K562 (cell line): ENCODE results near the gene ERP27. TPM values are rescaled to one million over a fixed set of nuclear protein-coding genes. Genes with fewer than 3 reads are reported as not detected.

Experiments
- CTCF ChIP-seq, 3 experiments: IDR thresholded peaks in 2 of 3; conservative IDR thresholded peaks in 1 of 3; 2 replicates each; pipeline ENCODE4 v1.5.1; 2011 to 2012; ENCODE audit warnings: low read length in 3 of 3, mild to moderate bottlenecking in 3 of 3, control low read depth in 2 of 3, improper control_type of control experiment in 1 of 3, inconsistent platforms in 1 of 3, low read depth in 1 of 3, mixed read lengths in 1 of 3, moderate library complexity in 1 of 3; ENCODE audit not compliant: insufficient read depth in 2 of 3
- ESRRB ChIP-seq: fragments of 250-450 bp; sonication (Bioruptor Pico); IDR thresholded peaks from 2 replicates; pipeline ENCODE4 v1.5.0; 2020; ENCODE audit warnings: mild to moderate bottlenecking, moderate library complexity, borderline replicate concordance
- ETV5 ChIP-seq: sonication (generic); formaldehyde crosslinking; IDR thresholded peaks from 2 replicates; pipeline ENCODE4 v1.4.0; 2020; ENCODE audit warnings: low read depth, mild to moderate bottlenecking, missing genetic modification reagents
- GTF2E2 ChIP-seq: fragments of 200-800 bp; sonication (Bioruptor generic); IDR thresholded peaks from 2 replicates; pipeline ENCODE4 v1.6.1; 2016; ENCODE audit warnings: missing genetic modification characterization, missing compliant biosample characterization
- HNRNPK ChIP-seq: fragments of 200-400 bp; formaldehyde crosslinking; IDR thresholded peaks from one replicate; pipeline ENCODE4 v1.6.1; 2018; ENCODE audit warnings: mild to moderate bottlenecking, low read depth, low read length; ENCODE audit not compliant: poor library complexity, severe bottlenecking
- HNRNPL ChIP-seq: fragments of 200-400 bp; formaldehyde crosslinking; IDR thresholded peaks from 2 replicates; pipeline ENCODE4 v1.6.1; 2017; ENCODE audit warnings: low read depth, mild to moderate bottlenecking, low read length
- LCOR ChIP-seq: sonication (generic); formaldehyde crosslinking; IDR thresholded peaks from 2 replicates; pipeline ENCODE4 v1.8.0; 2022; ENCODE audit warnings: mild to moderate bottlenecking, missing genetic modification reagents
- MBD1 ChIP-seq: fragments of 250-450 bp; sonication (Bioruptor Pico); IDR thresholded peaks from 2 replicates; pipeline ENCODE4 v1.8.0; 2022; ENCODE audit warnings: inconsistent platforms
- MBD2 ChIP-seq: sonication (generic); IDR thresholded peaks from 2 replicates; pipeline ENCODE4 v1.6.1; 2016; ENCODE audit warnings: low read depth, borderline replicate concordance
- NR1H2 ChIP-seq: sonication (generic); formaldehyde crosslinking; IDR thresholded peaks from 2 replicates; pipeline ENCODE4 v1.4.0; 2020; ENCODE audit warnings: mild to moderate bottlenecking, missing genetic modification reagents
- PKNOX1 ChIP-seq: fragments of 450-650 bp; IDR thresholded peaks from 2 replicates; pipeline ENCODE4 v1.6.1; 2016
- RBFOX2 ChIP-seq: fragments of 200-400 bp; formaldehyde crosslinking; IDR thresholded peaks from 2 replicates; pipeline ENCODE4 v1.6.1; 2017; ENCODE audit warnings: low read depth, mild to moderate bottlenecking, low read length, moderate library complexity
- RNF219 ChIP-seq: fragments of 250-450 bp; sonication (Bioruptor Pico); IDR thresholded peaks from 2 replicates; pipeline ENCODE4 v1.5.0; 2022; ENCODE audit warnings: mild to moderate bottlenecking
- SMAD3 ChIP-seq: fragments of 450-650 bp; formaldehyde crosslinking; conservative IDR thresholded peaks from 2 replicates; pipeline ENCODE4 v1.4.0; 2020; ENCODE audit warnings: mild to moderate bottlenecking
- ZBTB7A ChIP-seq: IDR thresholded peaks from 2 replicates; pipeline ENCODE4 v1.6.1; 2011; ENCODE audit warnings: low read depth, mild to moderate bottlenecking, low read length, moderate library complexity, borderline replicate concordance; ENCODE audit not compliant: control insufficient read depth
- ZNF274 ChIP-seq: IDR thresholded peaks from 2 replicates; pipeline ENCODE4 v1.6.1; 2011; ENCODE audit warnings: low read depth, mild to moderate bottlenecking, low read length, moderate library complexity, borderline replicate concordance
- ZNF41 ChIP-seq: fragments of 250-450 bp; sonication (Bioruptor Pico); conservative IDR thresholded peaks from 2 replicates; pipeline ENCODE4 v1.4.0; 2020; ENCODE audit warnings: mild to moderate bottlenecking
- ZNF512 ChIP-seq: IDR thresholded peaks from 2 replicates; pipeline ENCODE4 v1.6.1; 2016; ENCODE audit warnings: missing genetic modification characterization, missing compliant biosample characterization
- ZNF644 ChIP-seq: fragments of 200-800 bp; sonication (Bioruptor generic); IDR thresholded peaks from 2 replicates; pipeline ENCODE4 v1.6.1; 2016; ENCODE audit warnings: low read depth, missing genetic modification characterization, missing compliant biosample characterization
- ZSCAN29 ChIP-seq: fragments of 450-650 bp; IDR thresholded peaks from 2 replicates; pipeline ENCODE4 v1.6.1; 2017
- polyA plus RNA-seq, 8 experiments: library from polyadenylated mRNA; depleted of rRNA in 4 of 8; stranded (reverse) in 5 of 8; unstranded in 3 of 8; fragments of >200 nt; fragmentation: Nextera tagmentation in 2 of 8; fragmentation: Illumina TruSeq in 1 of 8; extraction: Ambion mirVana in 2 of 8; extraction: Trizol in 1 of 8; gene quantifications; 2 replicates each; pipeline versions ENCODE4 v1.2.1 to v1.2.3, GENCODE V29; 2011 to 2014; ENCODE audit warnings: inconsistent platforms in 1 of 8, missing spikeins in 1 of 8
- total RNA-seq, 7 experiments: library from RNA; depleted of rRNA in 6 of 7; stranded (reverse); fragments of >200 nt in 6 of 7; fragmentation: Illumina TruSeq in 2 of 7; extraction: Trizol in 2 of 7; gene quantifications; 2 replicates each; pipeline versions ENCODE4 v1.2.1 to v1.2.3, GENCODE V29; 2011 to 2021; ENCODE audit warnings: low replicate concordance in 1 of 7

The ERP27 gene
- total and polyA plus RNA-seq, 9 of the 15 experiments (the other 6 are each of a cell fraction or from before 2014, with no cell fraction given) = 0.07 to 0.27 (median 0.11) TPM; not detected in 6

- no peak for TF ChIP-seq ETV5 (CRISPR knock-in tag)
- TF ChIP-seq PKNOX1 = no peak; the same call in 1 of the 2 replicates
- TF ChIP-seq ESRRB (CRISPR knock-in tag) = no peak
- TF ChIP-seq NR1H2 (CRISPR knock-in tag) = no peak
- no peak for TF ChIP-seq ZSCAN29
- TF ChIP-seq GTF2E2 (tag) = peak; percentile 56; the same call in 1 of the 2 replicates
- no peak for TF ChIP-seq ZNF644 (tag)
- TF ChIP-seq CTCF (IDR thresholded peaks at IDR 0.05 in 2 of 3, conservative IDR thresholded peaks at IDR 0.05 in 1 of 3; ENCODE audit: insufficient read depth in 2 of 3, low read depth in 1 of 3, low read length in 3 of 3) = no peak
- TF ChIP-seq ZBTB7A = no peak
- TF ChIP-seq SMAD3 (CRISPR knock-in tag) = no peak
- no peak for TF ChIP-seq RBFOX2
- no peak for TF ChIP-seq MBD1 (CRISPR knock-in tag)
- TF ChIP-seq HNRNPL = no peak
- TF ChIP-seq ZNF274 = no peak
- no peak for TF ChIP-seq ZNF41
- no peak for TF ChIP-seq MBD2
- no peak for TF ChIP-seq ZNF512
- no peak for TF ChIP-seq HNRNPK
- TF ChIP-seq RNF219 (CRISPR knock-in tag) = no peak
- no peak for TF ChIP-seq LCOR (CRISPR knock-in tag)
These were observed 23.3 kb upstream of the ERP27 start, which contains the start of gene ARHGDIB (continued) for GRCh38 chr12:14961466-14962152.
